ENCODE data around the gene PLOD3. TPM values are rescaled to one million over a fixed set of nuclear protein-coding genes. Genes with fewer than 3 reads are reported as not detected.

PLOD3 gene
- total and polyA plus RNA-seq, 9 of the 15 experiments (the other 6 are each of a cell fraction or from before 2014, with no cell fraction given) = 2.8 to 101 (median 30.9) TPM

GRCh38 chr7:101235050-101235449 is 17.7 kb upstream of the PLOD3 start (continued):
- no peak for TF ChIP-seq ZC3H8 (IDR thresholded peaks at IDR 0.05)
- TF ChIP-seq ZC3H11A (IDR thresholded peaks at IDR 0.05; ENCODE audit: low read depth, low read length) = no peak
- TF ChIP-seq SP1 (CRISPR knock-in tag; IDR thresholded peaks at IDR 0.05) = no peak
- TF ChIP-seq SMAD4 (CRISPR knock-in tag; conservative IDR thresholded peaks at IDR 0.05) = no peak
- TF ChIP-seq YBX1 (IDR thresholded peaks at IDR 0.05) = no peak
- no peak for TF ChIP-seq PPARD (CRISPR knock-in tag; IDR thresholded peaks at IDR 0.05)
- no peak for TF ChIP-seq HMG20B (CRISPR knock-in tag; IDR thresholded peaks at IDR 0.05)
- no peak for TF ChIP-seq TRIM25 (IDR thresholded peaks at IDR 0.05; ENCODE audit: borderline replicate concordance)
- TF ChIP-seq PRPF4 (IDR thresholded peaks at IDR 0.05; ENCODE audit: insufficient read depth, low read depth, low read length, poor library complexity, severe bottlenecking) = no peak
- no peak for TF ChIP-seq SRSF9 (IDR thresholded peaks at IDR 0.05; ENCODE audit: borderline replicate concordance, low read depth, low read length)
- peak; percentile 23 to 62; a peak in 3 of 4 replicates for TF ChIP-seq RAD21 (CRISPR knock-in tag; conservative IDR thresholded peaks at IDR 0.05 in 1 of 2, IDR thresholded peaks at IDR 0.05 in 1 of 2)
- no peak for TF ChIP-seq MEF2D (tag; conservative IDR thresholded peaks at IDR 0.05; ENCODE audit: low read depth)
- TF ChIP-seq SNRNP70 (optimal IDR thresholded peaks at IDR 0.05; ENCODE audit: low read depth, low read length) = no peak
- peak; percentile 69 to 80 (median 70) for TF ChIP-seq CTCF (IDR thresholded peaks at IDR 0.05 in 2 of 3, conservative IDR thresholded peaks at IDR 0.05 in 1 of 3; ENCODE audit: insufficient read depth in 2 of 3, low read depth in 1 of 3, low read length in 3 of 3)
- no peak for TF ChIP-seq ZNF76 (CRISPR knock-in tag; IDR thresholded peaks at IDR 0.05; ENCODE audit: borderline replicate concordance)
- TF ChIP-seq ZNF436 (CRISPR knock-in tag; IDR thresholded peaks at IDR 0.05) = no peak
- TF ChIP-seq HSF4 (CRISPR knock-in tag; IDR thresholded peaks at IDR 0.05; ENCODE audit: borderline replicate concordance) = no peak
- TF ChIP-seq ZNF707 (CRISPR knock-in tag; conservative IDR thresholded peaks at IDR 0.05) = no peak
- no peak for TF ChIP-seq CAMTA2 (CRISPR knock-in tag; conservative IDR thresholded peaks at IDR 0.05)
- no peak for TF ChIP-seq TCFL5 (CRISPR knock-in tag; conservative IDR thresholded peaks at IDR 0.05)
- TF ChIP-seq HDAC3 (IDR thresholded peaks at IDR 0.05; ENCODE audit: borderline replicate concordance, partially characterized antibody) = no peak
- no peak for TF ChIP-seq ZNF253 (CRISPR knock-in tag; conservative IDR thresholded peaks at IDR 0.05)
- TF ChIP-seq NR1H2 (CRISPR knock-in tag; IDR thresholded peaks at IDR 0.05) = no peak
- no peak for TF ChIP-seq CHAMP1 (IDR thresholded peaks at IDR 0.05)

Data from K562 (cell line).